ENCODE data around the gene ASB8.
"Not testable (repeated sequence)": the region's sequence is repeated elsewhere in the genome, so short reads cannot be mapped to it uniquely, and the experiment has no call there.

The ASB8 gene

DNA sequence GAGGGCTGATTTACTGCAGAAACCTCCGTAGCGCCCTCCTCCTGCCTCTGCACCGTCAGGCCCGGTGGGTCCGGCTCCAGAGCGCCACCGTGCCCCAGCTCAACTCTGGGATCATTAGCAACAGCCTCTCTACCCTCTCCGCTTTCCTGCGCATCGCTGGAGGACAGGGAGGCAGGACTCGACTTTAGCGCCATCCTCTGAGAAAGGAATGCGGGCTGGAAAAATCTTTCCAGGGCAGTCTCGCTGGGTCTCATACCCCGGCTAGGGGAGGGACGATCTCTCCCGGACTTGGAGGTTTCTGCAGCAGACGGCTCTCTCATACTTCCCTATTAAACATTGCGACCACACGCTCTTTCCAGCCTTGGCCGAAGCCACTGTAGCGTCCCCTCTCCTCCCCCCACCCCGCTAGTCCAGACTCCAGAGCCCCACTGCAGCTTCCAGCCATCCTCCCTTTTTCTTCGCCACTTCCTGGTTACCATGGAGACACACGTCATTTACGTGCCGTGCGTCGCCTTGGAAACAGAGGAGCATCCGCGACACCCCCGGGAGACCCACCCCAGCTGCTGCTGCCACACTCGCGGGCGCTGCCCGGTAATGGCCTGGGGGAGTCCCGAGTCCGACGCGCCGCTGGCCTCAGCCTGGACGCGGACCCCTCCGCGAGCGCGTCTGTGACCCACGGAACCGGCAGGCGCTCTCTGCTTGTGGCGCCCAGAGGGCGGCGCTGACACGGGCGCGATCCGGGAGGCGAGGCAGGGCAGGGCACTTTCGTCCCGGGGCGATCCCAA lies 26.0 kb upstream of the ASB8 start, which contains the start of gene CCDC184:
Gene CCDC184 (plus strand): TSS at position 554 of the 785 bp plus-strand sequence. CDS start 479 bp downstream, outside the sequence.
- peak; percentile 86 for DNase-seq (ENCODE audit: low read depth, low spot score)

DNA sequence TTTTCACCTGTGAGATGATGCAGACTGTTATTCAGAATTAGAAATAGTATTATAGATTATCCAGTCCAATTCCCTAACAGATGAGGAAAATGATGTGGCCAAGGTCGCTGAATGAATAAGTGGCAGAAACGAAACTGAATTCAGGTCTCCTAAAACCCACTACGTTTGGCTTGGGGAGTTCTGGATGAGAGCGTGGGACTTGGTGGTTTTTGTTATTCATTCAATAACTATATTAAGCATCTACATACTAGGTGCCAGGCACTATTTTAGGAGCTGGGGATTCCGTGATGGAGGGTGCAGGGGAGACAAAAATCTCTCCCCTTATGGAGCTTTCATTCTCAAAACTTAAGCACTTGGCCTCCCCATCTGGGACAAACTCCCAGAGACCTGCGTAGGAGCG lies 25.3 kb upstream of the ASB8 start:
- DNase-seq (ENCODE audit: low read depth, low spot score) = no peak

DNA sequence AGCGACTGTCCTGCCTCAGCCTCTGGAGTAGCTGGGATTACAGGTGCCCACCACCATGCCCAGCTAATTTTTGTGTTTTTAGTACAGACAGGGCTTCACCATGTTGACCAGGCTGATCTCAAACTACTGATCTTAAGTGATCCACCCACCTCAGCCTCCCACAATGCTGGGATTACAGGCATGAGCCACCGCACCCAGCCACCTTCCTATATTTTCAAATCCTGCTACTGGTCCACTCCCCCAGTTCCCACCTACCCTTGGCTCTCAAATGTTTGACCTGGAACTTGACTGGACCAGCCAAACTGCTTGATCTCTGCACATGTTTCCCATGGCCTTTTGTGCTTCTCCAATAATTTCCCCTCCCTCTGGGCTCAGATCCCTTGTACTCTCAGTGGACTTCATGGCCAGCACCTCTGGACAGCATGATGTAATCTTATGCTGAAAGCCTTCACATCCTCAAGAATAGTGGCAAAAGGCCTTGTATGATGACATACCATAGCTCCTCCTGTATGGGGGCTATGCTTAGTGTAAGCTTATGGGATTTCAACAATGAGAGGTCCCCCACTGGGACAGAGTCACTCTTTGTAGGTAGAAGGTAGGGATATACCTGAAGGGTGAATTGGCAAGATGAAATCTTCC lies 23.7 kb upstream of the ASB8 start:
- DNase-seq (ENCODE audit: low read depth, low spot score) = no peak

DNA sequence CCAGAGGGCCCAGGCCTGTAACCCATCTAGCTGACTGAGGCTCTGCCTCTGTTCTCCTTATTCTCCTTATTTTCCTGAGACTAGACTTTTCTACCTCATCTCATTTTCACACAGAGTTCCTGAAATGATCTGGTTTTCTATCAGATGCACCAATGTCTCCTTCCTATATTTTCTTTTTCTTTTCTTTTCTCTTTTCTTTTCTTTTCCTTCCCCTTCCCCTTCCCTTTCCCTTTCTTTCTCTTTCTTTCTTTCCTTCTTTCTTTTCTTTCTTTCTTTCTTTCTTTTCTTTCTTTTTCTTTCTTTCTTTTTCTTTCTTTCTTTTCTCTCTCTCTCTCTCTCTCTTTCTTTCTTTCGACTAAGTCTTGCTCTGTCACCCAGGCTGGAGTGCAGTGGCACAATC lies 23.1 kb upstream of the ASB8 start:
- no peak for DNase-seq (ENCODE audit: low read depth, low spot score)

DNA sequence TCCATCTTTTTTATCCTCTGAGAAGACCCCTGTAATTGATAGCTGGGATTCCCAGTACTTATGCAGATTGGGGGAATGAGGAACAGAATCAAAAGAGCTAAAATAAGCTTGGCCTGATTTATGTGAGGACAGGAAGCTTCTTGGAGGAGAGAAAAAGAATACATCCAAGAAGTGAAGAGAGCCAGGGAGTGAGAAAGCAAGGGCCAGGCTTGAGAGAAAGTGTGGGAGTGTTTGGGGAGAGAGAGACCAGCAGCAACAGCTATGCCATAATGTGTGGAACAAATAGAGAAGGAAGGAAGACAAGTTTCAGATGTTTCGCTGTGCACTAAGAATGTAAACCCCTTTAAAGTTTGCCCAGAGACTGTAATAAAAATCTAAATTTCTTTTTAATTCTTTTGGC lies 22.2 kb upstream of the ASB8 start:
- DNase-seq (ENCODE audit: low read depth, low spot score) = no peak

GRCh38 chr12:48177982-48178381 lies 20.7 kb upstream of the ASB8 start:
- no peak for DNase-seq (ENCODE audit: low read depth, low spot score)

- DNase-seq (ENCODE audit: low read depth, low spot score) = no peak
Observed at GRCh38 chr12:48176417-48176751, 19.1 kb upstream of the ASB8 start.

- DNase-seq (ENCODE audit: low read depth, low spot score) = no peak
Observed at GRCh38 chr12:48175613-48176416, 18.5 kb upstream of the ASB8 start.

GRCh38 chr12:48169011-48169410 lies 11.7 kb upstream of the ASB8 start:
- DNase-seq (ENCODE audit: low read depth, low spot score) = no peak

GRCh38 chr12:48165089-48165981 lies 8.0 kb upstream of the ASB8 start:
- no peak for DNase-seq (ENCODE audit: low read depth, low spot score)

DNA sequence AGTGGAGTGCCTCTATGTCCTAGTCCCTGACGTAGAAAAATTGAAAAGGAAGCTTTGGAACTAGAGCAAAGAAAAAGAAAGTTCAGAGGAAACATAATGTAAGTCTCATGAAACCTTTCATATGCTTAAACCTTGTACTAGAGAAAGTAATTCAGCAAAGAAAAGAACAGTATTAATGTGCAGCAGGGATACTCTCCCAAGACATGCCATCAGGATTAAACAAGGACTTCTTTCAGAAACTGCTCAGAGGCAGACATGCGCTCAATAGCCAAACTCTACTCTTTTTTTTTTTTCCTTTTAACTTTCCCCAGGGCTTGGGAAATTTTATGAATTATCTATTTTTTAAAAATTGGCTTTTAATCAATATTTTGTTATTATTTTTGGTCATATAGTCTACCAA lies 7.1 kb upstream of the ASB8 start:
- no peak for DNase-seq (ENCODE audit: low read depth, low spot score)

- no peak for DNase-seq (ENCODE audit: low read depth, low spot score)
Observed at GRCh38 chr12:48163150-48163747, 5.9 kb upstream of the ASB8 start.

DNA sequence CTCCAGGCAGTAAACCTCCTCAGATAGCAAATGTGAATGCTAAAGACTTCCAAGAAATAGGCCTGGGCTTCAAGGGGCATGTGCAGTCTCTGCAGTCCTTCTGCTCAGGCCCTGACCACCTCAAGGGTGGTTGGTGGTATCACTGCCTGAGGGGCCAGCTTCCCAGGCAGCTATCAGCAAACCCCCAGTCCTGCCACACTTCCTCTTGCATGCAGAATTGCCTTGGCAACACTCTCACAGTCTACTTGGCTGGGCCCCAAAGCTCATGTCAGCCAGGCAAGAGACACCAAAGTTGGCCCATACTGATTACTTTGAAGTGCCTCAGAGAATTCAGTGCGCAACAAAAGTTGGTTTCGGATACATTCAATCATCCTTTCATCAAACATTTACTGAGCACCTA lies 3.5 kb upstream of the ASB8 start:
- DNase-seq (ENCODE audit: low read depth, low spot score) = no peak

DNA sequence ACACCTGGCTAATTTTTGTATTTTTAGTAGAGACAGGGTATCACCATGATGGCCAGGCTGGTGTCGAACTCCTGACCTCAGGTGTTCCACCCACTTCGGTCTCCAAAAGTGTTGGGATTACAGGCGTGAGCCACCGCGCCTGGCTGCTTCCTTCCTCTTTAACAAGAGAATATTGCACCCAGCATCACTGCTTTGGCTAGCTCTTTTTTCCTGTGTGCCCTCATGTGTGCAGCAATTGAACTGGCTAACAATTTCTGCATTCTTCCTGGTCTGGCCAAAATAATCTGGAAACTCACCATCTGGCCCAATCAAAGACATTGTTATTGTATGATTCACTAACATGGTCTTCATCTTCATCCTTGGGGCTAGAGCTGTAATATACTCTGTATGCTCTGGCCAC lies 2.7 kb upstream of the ASB8 start:
- no peak for DNase-seq (ENCODE audit: low read depth, low spot score)

DNA sequence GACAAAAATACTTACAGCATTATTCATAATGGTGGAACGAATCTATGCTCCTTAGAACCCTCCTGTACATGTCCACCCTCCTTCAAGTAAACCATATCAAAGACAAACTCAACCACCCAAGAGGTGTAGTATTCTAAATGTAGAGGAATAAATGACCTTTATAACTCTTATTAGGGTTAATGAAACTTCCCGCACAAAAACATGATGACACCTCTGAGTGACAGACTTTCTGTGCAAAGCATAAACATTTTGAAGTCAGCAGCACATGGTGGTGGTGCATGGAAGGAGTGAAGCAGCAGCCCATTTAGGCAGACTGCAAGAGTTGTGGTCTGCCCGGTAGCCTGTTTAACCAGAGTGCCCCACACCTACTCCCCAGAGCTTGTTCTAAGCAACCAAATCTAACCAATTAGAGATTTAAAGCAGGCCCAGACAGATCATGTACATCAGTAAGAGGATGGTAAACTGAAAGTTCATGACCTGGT lies 615 bp upstream of the ASB8 start:
- DNase-seq (ENCODE audit: low read depth, low spot score) = no peak

DNA sequence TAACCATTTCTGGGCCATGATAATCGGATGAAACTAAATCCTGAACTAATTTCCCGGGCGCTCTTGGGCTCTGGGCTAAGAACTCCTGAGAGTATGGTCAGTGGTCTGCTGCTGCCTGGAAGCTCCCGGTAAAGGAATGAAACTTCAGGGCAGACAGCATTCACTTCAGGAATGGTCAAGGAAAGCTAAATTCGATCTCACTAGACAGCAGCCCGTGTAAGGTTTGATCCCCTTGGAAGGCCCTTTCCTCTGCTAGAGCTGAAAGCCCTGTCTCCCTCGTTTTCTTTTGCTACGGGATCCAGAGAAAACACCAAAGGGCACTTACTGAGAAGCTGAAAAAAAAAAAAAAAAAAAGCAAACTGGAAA lies 680 bp downstream of the ASB8 start:
- no peak for DNase-seq (ENCODE audit: low read depth, low spot score)

DNA sequence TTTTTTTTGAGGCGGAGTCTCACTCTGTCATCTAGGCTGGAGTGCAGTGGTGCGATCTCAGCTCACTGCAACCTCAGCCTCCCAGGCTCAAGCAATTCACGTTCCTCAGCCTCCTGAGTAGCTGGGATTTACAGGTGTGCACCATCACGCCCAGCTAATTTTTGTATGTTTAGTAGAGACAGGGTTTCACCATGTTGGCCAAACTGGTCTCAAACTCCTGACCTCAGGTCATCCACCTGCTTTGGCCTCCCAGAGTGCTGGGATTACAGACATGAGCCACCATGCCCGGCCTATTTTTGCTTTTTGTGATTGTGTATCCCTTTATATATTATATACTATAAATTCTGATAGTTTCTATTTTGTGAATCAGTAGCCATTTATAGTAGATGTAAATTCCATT lies 1.5 kb downstream of the ASB8 start:
- not testable (repeated sequence) for DNase-seq (ENCODE audit: low read depth, low spot score)

DNA sequence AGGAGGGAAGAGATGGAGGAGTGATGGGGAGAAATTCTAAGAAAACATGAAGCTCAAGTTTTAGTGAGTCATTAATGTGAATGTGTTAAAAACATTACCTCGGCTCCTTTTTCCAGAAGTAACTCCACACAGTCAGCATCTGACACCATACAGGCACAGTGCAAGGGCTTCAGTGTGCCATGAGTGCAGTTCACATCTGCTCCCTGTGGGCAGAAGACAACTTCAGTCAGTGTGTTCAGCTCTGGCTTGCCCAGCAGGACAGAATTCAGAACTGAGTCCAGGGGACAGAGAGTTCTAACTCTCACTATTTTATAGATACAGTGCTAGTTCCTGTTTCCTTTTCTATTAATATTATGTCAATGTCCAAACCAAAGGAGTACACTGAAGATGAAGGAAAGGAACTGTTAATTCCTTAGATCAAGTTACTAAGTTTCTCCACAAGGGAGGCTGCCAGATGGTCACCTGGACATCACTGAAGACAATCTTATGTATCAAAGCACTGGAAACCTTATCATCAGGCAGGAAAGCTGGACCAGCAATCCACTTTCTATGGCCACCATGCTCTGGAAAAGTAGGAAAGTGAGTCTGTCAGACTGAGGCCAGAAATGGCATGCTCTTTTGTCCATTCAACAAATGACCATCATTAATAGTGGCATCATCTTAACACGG lies 6.1 kb downstream of the ASB8 start:
- DNase-seq (ENCODE audit: low read depth, low spot score) = no peak

GRCh38 chr12:48145981-48146380 lies 11.3 kb downstream of the ASB8 start:
- DNase-seq (ENCODE audit: low read depth, low spot score) = no peak

GRCh38 chr12:48143898-48144297 lies 13.4 kb downstream of the ASB8 start:
- no peak for DNase-seq (ENCODE audit: low read depth, low spot score)
